ENCODE measurements around the gene CDYL.

The CDYL gene

GRCh38 chr6:4885341-4885933 lies 109.2 kb downstream of the CDYL start:
- no peak for DNase-seq

GRCh38 chr6:4888841-4889240 lies 112.6 kb downstream of the CDYL start:
- no peak for DNase-seq

DNA sequence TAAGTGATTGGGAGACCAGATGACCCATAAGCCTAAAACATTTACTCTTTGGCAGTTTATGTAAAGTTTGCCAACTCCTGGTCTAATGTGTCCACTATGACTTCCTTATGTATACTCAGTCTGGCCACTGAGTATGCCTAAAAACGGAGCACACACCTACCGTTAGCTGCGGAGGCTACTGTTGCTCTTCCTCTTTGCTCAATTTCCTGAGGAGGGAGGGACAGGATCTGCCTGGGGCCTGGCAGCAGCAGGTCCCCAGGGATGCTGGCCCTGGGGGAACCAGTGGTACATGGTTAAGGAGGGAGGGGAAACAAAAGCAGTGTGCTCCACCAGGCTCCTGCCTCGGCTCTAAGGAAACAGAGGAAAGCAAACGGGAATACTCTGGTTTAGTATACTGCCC lies 113.5 kb downstream of the CDYL start:
- DNase-seq, result no peak

- DNase-seq, result no peak
These were observed 114.0 kb downstream of the CDYL start for GRCh38 chr6:4890191-4890590.

DNA sequence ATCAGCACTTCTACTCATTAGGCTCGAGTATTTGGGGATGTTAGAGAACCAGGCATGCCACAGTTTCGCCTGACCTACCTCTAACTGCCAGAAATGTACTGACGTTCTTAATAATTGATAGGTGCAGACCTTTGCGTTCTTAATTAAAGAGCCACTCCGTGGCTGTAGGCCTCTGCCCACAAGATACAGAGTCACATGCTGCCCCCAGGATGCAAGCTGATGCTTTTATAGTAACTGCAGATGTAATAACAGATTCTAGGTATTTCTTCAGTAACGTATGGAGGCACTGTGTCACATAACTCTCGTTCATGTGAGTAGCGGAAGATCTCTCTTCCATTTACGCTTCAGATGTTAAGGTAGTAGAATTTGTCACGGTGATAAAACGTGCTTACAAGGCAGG lies 114.4 kb downstream of the CDYL start:
- no peak for DNase-seq

GRCh38 chr6:4891141-4891540 lies 114.9 kb downstream of the CDYL start:
- DNase-seq, result no peak

- DNase-seq, result no peak
These were observed 116.7 kb downstream of the CDYL start for GRCh38 chr6:4892785-4893485.

DNA sequence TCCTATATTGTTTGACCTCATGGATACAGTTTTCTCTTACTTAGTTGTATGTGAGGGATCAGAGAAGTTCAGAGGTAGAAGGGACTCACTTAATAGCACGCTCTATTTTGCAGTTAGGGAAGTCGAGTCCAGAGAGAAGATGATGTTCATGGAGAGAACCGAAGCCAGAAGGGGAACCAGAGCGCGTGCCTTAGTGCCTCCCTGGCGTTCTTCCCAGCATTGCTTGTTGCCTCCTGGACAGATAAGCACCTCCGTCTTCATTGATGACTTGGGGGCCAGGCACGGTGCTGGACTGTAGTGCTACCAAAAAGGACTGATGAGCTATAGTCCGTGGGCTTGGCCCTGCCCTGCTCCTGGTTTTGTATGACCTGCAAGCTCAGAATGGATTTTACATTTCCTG lies 117.8 kb downstream of the CDYL start:
- no peak for DNase-seq

GRCh38 chr6:4895971-4896370 lies 119.8 kb downstream of the CDYL start:
- no peak for DNase-seq

DNA sequence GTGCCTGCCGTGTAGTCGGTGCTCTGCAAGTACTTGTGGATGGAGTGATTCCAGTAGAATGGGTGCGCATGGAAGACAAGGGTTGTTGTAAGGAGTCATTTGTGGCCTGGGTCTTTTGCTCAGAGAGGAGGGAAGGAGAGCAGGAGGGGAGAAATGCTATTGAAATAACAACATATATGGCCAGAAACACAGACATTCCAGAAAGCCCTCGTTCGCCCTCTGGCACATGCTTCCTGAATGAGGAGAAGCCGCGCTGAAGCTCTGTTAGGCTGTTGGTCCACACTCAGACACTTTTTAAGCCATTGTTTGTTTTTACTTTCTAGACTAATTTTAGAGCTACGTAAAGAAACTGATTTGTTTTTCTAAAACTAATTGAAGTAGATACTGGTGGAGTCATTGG lies 120.2 kb downstream of the CDYL start:
- DNase-seq, result no peak

DNA sequence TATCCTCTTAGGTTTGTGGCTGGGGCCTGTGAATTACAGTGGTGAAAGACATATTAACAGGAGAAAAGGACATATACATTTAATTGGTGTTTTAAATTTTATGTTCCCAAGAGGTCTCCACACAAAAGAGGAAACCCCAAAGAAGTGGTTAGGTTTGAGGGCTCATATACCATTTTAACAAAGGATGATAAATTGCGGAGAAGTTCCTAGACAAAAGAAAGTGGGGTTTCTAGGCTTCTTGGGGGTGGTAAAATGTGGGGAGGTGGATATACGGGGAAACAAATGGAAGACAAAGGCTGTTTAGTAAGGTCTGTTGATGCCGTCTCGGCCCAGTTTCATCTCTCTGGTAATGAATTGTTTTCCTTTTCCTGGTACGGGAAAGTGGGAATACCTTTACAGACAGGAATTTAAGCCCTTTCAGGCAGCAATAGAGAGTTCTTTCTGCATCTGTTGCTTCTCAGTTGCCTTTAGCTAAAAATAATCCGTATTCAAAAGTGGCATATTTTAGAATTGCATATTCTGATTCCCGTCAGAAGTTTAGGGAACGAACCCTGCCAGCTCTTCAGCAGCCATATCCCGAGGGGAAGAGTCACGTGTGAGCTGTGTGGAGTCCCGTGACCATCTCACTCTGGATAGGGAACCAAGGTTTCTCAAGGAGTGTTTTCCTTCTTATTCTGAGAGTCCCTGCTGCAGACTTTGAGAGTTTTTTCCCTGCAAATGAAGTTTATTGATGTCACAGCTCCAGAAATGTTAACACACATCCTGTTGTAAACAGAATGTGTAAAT lies 123.2 kb downstream of the CDYL start:
- DNase-seq, result no peak

DNA sequence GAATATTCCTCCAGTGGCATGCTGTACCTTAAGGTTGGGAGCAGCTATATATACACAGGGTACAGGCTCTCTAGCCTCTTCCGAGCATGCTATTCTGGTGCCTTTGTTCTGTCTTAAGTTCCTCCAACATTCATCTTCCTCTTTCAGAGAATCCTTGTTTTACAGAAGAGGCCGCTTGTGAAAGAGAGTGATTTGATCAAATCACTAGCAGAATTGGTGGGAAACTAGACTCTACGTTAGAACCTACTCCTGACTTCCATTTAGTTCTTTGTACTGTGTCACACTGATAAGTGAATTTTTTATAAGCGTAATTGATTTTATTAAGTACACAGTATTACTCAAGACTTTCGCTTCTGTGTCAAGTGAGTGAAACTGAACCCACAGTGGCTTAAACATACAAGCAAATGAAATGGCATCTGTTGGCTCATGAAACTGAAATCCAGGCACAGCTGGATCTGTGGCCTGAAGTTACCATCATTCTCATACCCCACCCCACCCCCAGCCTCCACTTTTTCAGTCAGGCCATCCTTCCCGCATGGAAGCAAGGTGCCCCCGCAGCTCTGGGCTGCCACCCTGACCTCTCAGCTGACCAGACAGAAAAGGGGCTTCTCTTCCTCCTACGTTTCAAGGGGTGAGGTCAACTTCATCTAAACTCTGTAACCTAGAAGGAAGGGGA lies 125.3 kb downstream of the CDYL start:
- no peak for DNase-seq

DNA sequence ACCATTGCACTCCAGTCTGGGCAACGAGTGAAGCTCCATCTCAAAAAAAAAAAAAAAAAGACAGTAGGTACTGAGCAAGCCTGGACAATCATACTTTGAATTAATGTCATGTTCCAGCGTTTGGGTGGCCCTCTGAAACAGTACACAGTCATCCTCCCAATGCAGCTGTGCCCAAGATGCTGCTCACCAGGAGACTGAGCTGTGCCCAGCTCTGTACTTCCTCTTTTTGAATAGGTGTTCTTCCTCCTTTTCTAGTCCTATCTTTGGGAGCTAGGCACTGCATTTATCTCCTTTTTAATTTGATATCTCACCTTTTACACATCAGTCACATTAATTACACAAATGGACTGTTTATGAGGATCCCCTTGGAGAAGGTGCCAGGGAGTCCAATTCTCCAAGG lies 126.2 kb downstream of the CDYL start:
- DNase-seq, result no peak

DNA sequence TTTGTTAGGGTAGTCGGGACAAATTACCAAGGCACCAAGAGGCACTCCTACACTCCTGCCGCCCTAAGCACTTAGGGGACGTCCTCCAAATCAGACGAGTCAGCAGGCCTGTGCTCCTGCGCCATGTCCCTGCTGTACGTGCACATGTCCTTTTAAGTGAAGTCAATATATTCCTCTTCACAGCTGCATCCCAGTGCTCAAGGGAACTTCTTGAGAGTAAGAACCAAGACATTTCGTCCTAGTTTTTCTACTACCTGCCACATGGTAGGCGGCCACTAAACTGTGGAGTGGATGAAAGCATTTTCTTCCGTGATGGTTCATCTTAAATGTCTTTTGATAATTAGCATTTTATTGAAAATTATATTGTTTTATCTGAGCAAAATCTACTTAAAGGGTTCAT lies 126.9 kb downstream of the CDYL start:
- no peak for DNase-seq

- DNase-seq, result no peak
These were observed 127.7 kb downstream of the CDYL start for GRCh38 chr6:4903751-4904370.

GRCh38 chr6:4904461-4905025 lies 128.3 kb downstream of the CDYL start:
- DNase-seq, result no peak

DNA sequence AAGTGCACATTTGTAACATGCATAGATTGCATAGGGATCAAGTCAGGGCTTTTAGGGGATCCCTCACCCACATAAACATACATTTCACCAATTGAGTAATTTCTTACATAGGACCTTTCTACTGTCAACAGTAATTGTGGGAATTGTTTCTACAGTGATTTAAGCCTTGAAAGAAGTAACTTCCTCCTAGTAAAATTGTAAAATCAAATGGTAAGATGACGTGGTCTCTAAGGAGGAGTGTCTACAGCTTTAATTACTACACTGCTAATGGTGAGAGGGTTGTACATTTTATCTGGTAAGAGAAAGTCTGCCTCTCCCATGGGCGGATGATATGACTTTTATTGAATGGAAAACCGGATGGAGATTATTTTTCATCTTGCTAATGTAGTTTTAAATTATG lies 129.6 kb downstream of the CDYL start:
- DNase-seq, result no peak

GRCh38 chr6:4906293-4907276 lies 130.4 kb downstream of the CDYL start:
- no peak for DNase-seq

GRCh38 chr6:4907602-4908001 lies 131.4 kb downstream of the CDYL start:
- no peak for DNase-seq

- no peak for DNase-seq
These were observed 131.9 kb downstream of the CDYL start for GRCh38 chr6:4908062-4908461.

DNA sequence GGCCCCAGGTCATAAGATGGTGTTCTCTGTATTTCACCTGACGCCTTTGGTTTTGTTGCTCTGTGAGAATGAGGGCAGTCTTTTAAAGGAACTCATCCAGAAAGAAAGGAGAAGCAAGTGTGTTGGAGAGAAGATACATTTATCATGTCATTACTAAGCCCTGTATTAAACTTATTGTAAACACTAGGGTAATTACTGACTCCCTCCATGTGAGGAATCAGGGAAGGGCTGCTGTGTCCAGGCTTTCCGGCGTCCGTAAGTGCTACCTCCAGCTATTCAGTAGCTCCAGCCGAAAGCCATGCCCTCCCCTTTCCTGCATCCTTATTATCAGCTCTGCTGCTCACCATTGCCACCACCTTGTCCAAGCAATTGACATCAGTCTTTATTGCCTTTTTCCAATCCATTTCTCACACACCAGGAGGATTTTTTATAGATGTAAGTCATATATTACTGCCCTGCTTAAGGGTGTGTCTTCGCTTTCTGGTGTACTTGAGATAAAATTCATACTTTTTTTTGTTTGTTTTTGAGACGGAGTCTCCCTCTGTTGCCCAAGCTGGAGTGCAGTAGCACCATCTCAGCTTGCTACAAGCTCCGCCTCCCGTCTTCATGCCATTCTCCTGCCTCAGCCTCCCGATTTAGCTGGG lies 133.0 kb downstream of the CDYL start:
- DNase-seq, result no peak

All from stimulated activated CD4-positive, alpha-beta T cell treated with anti-CD3 and anti-CD28 coated beads, Interleukin-4, amount 100 ng/mL, for 4 hours (primary cell).